Kasumi-1 (cell line): ENCODE data around the gene FXYD1.

Source experiments
- DNase-seq, 2 experiments: peaks; one replicate each; lab custom pipeline; 2025; lab: John Stamatoyannopoulos, UW

Gene FXYD1

GRCh38 chr19:35162471-35163326, 24.1 kb downstream of the FXYD1 start:
- DNase-seq: no peak

- DNase-seq: no peak
Observed at GRCh38 chr19:35164418-35164817, 25.8 kb downstream of the FXYD1 start.

GRCh38 chr19:35165200-35166058, 26.8 kb downstream of the FXYD1 start:
- no peak for DNase-seq

DNA sequence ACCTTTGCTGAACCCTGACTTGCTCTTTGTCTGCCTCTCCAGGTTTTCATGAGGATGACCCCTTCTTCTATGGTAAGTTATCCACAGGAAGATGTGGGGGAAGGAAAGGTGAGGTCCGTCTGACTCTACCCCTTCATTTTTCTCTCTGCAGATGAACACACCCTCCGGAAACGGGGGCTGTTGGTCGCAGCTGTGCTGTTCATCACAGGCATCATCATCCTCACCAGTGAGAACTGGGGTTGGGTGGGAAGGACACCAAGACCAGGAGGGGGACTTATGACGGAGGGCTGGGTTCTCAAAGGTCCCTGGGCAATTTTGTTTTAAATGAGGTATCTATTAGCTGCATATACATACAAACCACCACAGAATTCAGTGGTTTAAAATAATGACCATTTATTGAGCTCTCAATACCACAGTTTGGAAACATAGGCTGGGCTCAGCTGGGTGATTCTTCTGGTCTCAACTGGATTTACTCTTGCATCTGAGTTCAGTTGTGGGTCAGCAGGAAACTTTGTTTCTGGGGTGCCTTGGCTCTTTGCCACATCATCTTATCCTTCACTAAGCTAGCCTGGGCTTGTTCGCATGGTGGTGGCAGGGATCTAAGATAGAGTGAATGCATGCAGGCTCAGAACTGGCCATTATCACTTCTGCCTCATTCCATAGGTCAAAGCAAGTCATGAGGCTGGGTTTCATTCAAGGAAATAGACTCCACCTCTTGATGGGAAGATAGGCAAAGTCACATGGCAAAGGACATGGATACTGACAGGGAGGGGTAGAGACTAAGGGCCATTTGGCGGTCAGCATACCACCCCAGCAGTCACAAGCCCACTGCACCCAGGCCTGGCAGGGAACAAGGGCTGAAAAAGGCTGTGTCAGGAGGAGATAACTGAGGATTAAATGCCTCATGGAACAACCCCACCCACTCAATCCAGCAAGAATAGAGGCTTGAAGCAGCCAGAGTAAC, 27.8 kb downstream of the FXYD1 start:
- DNase-seq: no peak

DNA sequence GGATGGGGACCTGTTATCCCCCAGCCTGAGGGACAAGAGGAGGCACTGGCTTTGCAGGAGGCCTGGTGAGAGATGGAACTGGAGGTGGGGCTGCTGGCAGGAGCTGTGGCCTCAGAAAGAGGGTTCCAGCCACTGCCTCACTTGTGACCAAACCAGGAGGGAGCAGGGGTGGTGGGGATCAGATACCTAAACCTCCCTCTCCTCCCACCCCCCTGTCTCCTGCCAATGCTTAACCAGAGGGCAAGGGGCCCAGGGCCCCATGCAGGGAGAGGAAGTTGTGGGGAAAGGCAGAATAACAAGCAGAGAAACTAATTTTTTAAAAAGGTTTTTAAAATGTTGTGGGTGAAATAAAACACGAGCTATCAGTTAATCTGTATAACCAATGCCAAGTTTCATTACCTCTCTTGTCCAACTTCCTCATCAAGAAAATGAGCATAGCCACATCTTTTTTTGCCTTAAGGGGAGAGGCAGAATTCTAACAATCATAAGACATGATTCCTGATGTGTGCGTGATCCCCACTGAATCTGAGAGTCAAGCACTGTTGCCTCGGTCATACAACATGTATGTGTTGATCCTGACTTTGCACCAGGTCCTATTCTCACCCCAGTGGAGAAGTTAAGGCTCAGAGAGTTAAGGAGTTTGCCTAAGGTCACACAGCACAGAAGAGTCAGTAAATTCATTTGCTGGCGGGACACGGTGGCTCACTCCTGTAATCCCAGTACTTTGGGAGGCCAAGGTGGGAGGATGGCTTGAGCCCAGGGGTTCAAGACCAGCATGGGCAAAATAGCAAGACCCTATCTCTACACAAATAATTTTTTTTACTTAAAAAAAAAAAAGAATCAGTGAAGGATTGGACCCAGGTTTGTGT, 28.9 kb downstream of the FXYD1 start:
- DNase-seq: peak; percentile 57 to 75

DNA sequence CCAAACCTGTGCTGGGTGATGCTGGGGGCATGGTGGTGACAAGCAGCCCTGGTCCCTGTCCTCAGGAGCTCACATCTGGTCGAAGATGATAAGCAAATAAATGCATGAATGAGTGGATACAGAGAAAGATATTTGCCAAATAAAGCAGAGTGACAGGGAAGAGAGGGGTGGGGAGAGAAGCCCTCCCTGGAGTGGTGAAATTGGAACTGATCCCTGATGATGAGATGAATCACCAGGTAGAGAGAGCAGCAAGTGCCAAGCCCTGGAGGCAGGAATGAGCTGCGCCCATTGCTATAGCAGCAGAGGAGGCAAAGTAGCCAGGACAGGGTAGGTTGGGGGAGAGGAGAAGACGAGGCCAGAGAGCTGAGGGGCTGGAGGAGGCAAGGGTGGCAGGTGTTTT, 29.6 kb downstream of the FXYD1 start:
- no peak for DNase-seq

GRCh38 chr19:35169221-35169995, 30.8 kb downstream of the FXYD1 start:
- DNase-seq: no peak

DNA sequence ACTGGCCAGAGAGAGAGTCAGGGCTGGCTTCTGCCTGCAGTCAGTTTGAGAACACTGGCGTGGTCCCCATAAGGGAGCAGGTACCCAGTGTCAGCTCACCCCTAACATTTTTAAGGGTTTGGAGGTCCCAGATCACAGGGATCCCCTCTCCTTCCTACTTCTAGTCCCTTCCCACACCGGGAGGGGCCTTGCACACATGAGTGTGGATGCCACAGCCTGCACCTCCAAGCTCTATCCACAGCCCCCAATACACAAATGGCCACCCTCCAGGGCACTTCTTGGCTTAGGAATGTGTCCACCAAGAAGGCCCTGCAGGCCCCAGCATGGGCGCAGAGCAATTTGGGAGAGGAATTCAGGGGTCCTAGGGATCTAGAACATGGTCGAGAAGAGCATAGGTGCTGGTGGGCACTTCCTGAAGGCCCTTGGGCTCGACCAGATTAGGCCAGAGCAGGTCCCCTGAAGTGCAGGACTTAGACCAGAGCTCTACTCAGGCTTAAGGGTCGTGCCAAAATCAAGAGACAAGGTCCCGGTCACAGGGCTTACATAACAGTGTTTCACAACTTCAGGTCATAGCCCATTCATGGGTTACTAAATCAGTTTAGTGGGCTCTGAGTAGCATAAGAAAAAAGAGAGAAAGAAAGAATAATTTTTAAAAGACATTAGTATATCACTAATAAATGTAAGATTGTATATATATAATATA, 31.9 kb downstream of the FXYD1 start:
- DNase-seq: no peak

- DNase-seq: peak; percentile 8 to 30
Observed at GRCh38 chr19:35171730-35172129, 33.1 kb downstream of the FXYD1 start.

GRCh38 chr19:35174226-35174625, 35.6 kb downstream of the FXYD1 start:
- no peak for DNase-seq

DNA sequence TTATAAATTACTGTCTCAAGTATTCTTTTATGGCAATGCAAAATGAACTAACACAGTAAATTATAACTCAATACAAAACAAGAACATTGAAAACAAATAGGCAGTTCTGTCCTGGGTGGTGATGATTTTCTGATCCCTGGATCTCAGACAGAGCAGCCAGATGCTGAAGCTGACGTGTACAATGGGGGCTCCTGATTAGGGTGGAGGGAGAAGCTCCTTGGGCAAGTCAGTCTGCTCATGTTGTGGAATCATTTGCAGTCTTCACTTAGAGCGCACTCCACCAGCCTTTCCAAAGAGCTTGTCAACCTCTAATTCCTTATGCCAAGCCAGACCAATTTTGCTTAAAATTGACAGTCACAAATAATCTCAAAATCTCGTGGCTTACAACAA, 37.6 kb downstream of the FXYD1 start:
- no peak for DNase-seq

GRCh38 chr19:35177377-35178274, 39.0 kb downstream of the FXYD1 start:
- no peak for DNase-seq

- DNase-seq: no peak
Observed at GRCh38 chr19:35178701-35179100, 40.1 kb downstream of the FXYD1 start.

- no peak for DNase-seq
Observed at GRCh38 chr19:35179830-35180229, 41.2 kb downstream of the FXYD1 start.

- no peak for DNase-seq
Observed at GRCh38 chr19:35181387-35181786, 42.8 kb downstream of the FXYD1 start.

- DNase-seq: no peak
Observed at GRCh38 chr19:35184267-35184666, 45.6 kb downstream of the FXYD1 start.

GRCh38 chr19:35184884-35185283, 46.3 kb downstream of the FXYD1 start:
- DNase-seq: no peak
